Measurements from ENCODE around the gene MZF1. TPM values are rescaled to one million over a fixed set of nuclear protein-coding genes. Genes with fewer than 3 reads are reported as not detected.

MZF1 gene
- total RNA-seq, 1 donor from 2014 or later, result 71.3 TPM

GRCh38 chr19:58584498-58585441, 11.6 kb upstream of the MZF1 start:
- no peaks in the 10 kb centered on the region for H3K9me3 Mint-ChIP-seq (ENCODE audit: low read depth)
- H3K36me3 Mint-ChIP-seq (ENCODE audit: insufficient read depth), result peaks cover 11% of the 10 kb centered on the region
- TF ChIP-seq CTCF (IDR thresholded peaks at IDR 0.05; ENCODE audit: unreplicated experiment), result no peak
- no peaks in the 10 kb centered on the region for H3K27me3 Mint-ChIP-seq
- H3K27ac Mint-ChIP-seq, result no peak overlapping the region
- H3K4me1 Mint-ChIP-seq (ENCODE audit: low read depth), result no peaks in the 10 kb centered on the region
- DNase-seq (ENCODE audit: low spot score, unreplicated experiment), result no peak
- H3K4me3 Mint-ChIP-seq (ENCODE audit: low read depth), result no peak overlapping the region

- Mint-ChIP-seq H3K9me3 (ENCODE audit: low read depth) (no peaks in the 10 kb centered on the region), H3K27ac (no peak overlapping the region), H3K36me3 (ENCODE audit: insufficient read depth) (peaks cover 11% of the 10 kb centered on the region), H3K4me1 (ENCODE audit: low read depth) (no peaks in the 10 kb centered on the region), H3K4me3 (ENCODE audit: low read depth) (no peak overlapping the region), H3K27me3 (no peaks in the 10 kb centered on the region)
- DNase-seq (ENCODE audit: low spot score, unreplicated experiment), result no peak
- no peak for TF ChIP-seq CTCF (IDR thresholded peaks at IDR 0.05; ENCODE audit: unreplicated experiment)
Observed at GRCh38 chr19:58582985-58583384, 9.8 kb upstream of the MZF1 start.

- H3K4me3 Mint-ChIP-seq (ENCODE audit: low read depth), result no peak overlapping the region
- H3K27me3 Mint-ChIP-seq, result no peaks in the 10 kb centered on the region
- H3K27ac Mint-ChIP-seq, result peak overlapping the region; percentile 64
Observed at GRCh38 chr19:58581227-58582141, 8.3 kb upstream of the MZF1 start.

GRCh38 chr19:58579473-58580142, 6.5 kb upstream of the MZF1 start:
- DNase-seq (ENCODE audit: low spot score, unreplicated experiment), result no peak
- peak overlapping the region; percentile 27 for H3K27ac Mint-ChIP-seq
- no peaks in the 10 kb centered on the region for H3K9me3 Mint-ChIP-seq (ENCODE audit: low read depth)
- peaks cover 2% of the 10 kb centered on the region for H3K4me1 Mint-ChIP-seq (ENCODE audit: low read depth)
- no peak for TF ChIP-seq CTCF (IDR thresholded peaks at IDR 0.05; ENCODE audit: unreplicated experiment)
- H3K27me3 Mint-ChIP-seq, result no peaks in the 10 kb centered on the region
- H3K4me3 Mint-ChIP-seq (ENCODE audit: low read depth), result no peak overlapping the region
- H3K36me3 Mint-ChIP-seq (ENCODE audit: insufficient read depth), result peaks cover 11% of the 10 kb centered on the region

More at GRCh38 chr19:58581227-58582141, 8.3 kb upstream of the MZF1 start:
- peaks cover 11% of the 10 kb centered on the region for H3K36me3 Mint-ChIP-seq (ENCODE audit: insufficient read depth)
- H3K4me1 Mint-ChIP-seq (ENCODE audit: low read depth), result no peaks in the 10 kb centered on the region
- DNase-seq (ENCODE audit: low spot score, unreplicated experiment), result peak; percentile 68
- no peaks in the 10 kb centered on the region for H3K9me3 Mint-ChIP-seq (ENCODE audit: low read depth)
- peak; percentile 88 for TF ChIP-seq CTCF (IDR thresholded peaks at IDR 0.05; ENCODE audit: unreplicated experiment)

Measured in progenitor cell of endocrine pancreas (in vitro differentiated cells).